K562 (cell line): Measurements from ENCODE around the gene CKMT2. TPM values are rescaled to one million over a fixed set of nuclear protein-coding genes. Genes with fewer than 3 reads are reported as not detected.

Experiments
- ATAC-seq: fragments of 200-7000 bp; cut with Tn5 transposase; 3 replicates; pipeline ENCODE4 v1.9.1; 2020; ENCODE audit warnings: moderate library complexity
- BruUV-seq: library from RNA; stranded (reverse); fragments of 400-500 nt; replicated peaks from 2 replicates; lab custom pipeline; 2021; lab: Mats Ljungman, UMichigan
- CTCF ChIA-PET: fragments of 300-600 bp; formaldehyde crosslinking; extraction: SDS; loops from one replicate; lab custom pipeline; 2021; ENCODE audit warnings: low intra/inter-chr PET ratio; lab: Yijun Ruan, JAX
- POLR2A ChIA-PET: fragments of 300-600, 350-650 bp; sonication (Branson Sonifier 250); formaldehyde crosslinking; extraction: SDS; loops from one replicate; lab custom pipeline; 2021; ENCODE audit warnings: antibody characterized with exemption, inconsistent platforms; lab: Yijun Ruan, JAX
- DNase-seq, 4 experiments: peaks; one replicate each; pipeline versions ENCODE4 v3.0.0 to v3.0.0-alpha.2; 2011 to 2018; ENCODE audit warnings: low spot score in 3 of 4, mixed read lengths in 3 of 4; ENCODE audit errors: extremely low read depth in 1 of 4
- FAIRE-seq: peaks from 2 replicates; lab custom pipeline; 2011; peaks lifted over from hg19 to GRCh38; lab: Jason Lieb, UNC
- H2AFZ ChIP-seq: 2 replicates; pipeline ENCODE4 v1.6.0; 2011; ENCODE audit warnings: low read depth, low read length, control low read depth, inconsistent platforms
- H3K27ac ChIP-seq: fragments of 200-600 bp; 3 replicates; pipeline ENCODE4 v1.8.0; 2011; ENCODE audit warnings: low read depth, mild to moderate bottlenecking, control low read depth, inconsistent platforms, low read length, moderate library complexity, mixed read lengths; ENCODE audit errors: extremely low read depth
- H3K27me3 ChIP-seq, 2 experiments: fragments of 300-600 bp in 1 of 2; 2 replicates in 1 of 2; 3 replicates in 1 of 2; pipeline versions ENCODE4 v1.6.0 to v1.8.0; 2011; ENCODE audit warnings: inconsistent platforms in 2 of 2, low read length in 2 of 2, mild to moderate bottlenecking in 1 of 2, mixed read lengths in 1 of 2, moderate library complexity in 1 of 2; ENCODE audit not compliant: control insufficient read depth in 2 of 2, insufficient read depth in 2 of 2
- H3K36me3 ChIP-seq: fragments of 300-600 bp; 3 replicates; pipeline ENCODE4 v1.8.0; 2011; ENCODE audit warnings: mild to moderate bottlenecking, low read length, inconsistent platforms; ENCODE audit not compliant: control insufficient read depth, insufficient read depth
- H3K4me1 ChIP-seq, 2 experiments: fragments of 200-600 bp in 1 of 2; replicated peaks in 1 of 2; 2 replicates in 1 of 2; 3 replicates in 1 of 2; pipeline versions ENCODE4 v1.5.1 to v1.8.0; 2011; ENCODE audit warnings: inconsistent platforms in 2 of 2, low read length in 2 of 2, mild to moderate bottlenecking in 1 of 2, mixed read lengths in 1 of 2, moderate library complexity in 1 of 2; ENCODE audit not compliant: control insufficient read depth in 2 of 2, insufficient read depth in 2 of 2
- H3K4me2 ChIP-seq: 2 replicates; pipeline ENCODE4 v1.6.1; 2011; ENCODE audit warnings: low read length, control low read depth, inconsistent platforms, mixed read lengths; ENCODE audit not compliant: insufficient read depth
- H3K4me3 ChIP-seq: fragments of 200-600 bp; sonication (generic), shearing (Covaris generic); 2 replicates; pipeline ENCODE4 v1.5.1; 2016; ENCODE audit warnings: control low read depth, inconsistent platforms
- H3K79me2 ChIP-seq: fragments of 200-600 bp; 3 replicates; pipeline ENCODE4 v1.8.0; 2011; ENCODE audit warnings: low read length, inconsistent platforms; ENCODE audit not compliant: control insufficient read depth, insufficient read depth
- H3K9ac ChIP-seq, 2 experiments: 2 replicates each; pipeline versions ENCODE4 v1.6.0 to v1.6.1; 2011; ENCODE audit warnings: low read depth in 2 of 2, low read length in 2 of 2, control low read depth in 1 of 2, inconsistent platforms in 1 of 2, mild to moderate bottlenecking in 1 of 2, mixed read lengths in 1 of 2; ENCODE audit not compliant: insufficient read depth in 1 of 2
- H3K9me1 ChIP-seq: one replicate; pipeline ENCODE4 v1.6.0; 2011; ENCODE audit warnings: inconsistent platforms, mild to moderate bottlenecking, low read length, moderate library complexity; ENCODE audit not compliant: control insufficient read depth, insufficient read depth
- H3K9me3 ChIP-seq: replicated peaks from 2 replicates; pipeline ENCODE4 v1.5.1; 2011; ENCODE audit warnings: low read depth, low read length, inconsistent platforms; ENCODE audit not compliant: control insufficient read depth, insufficient read depth
- H4K20me1 ChIP-seq: replicated peaks from 2 replicates; pipeline ENCODE4 v1.6.1; 2011; ENCODE audit warnings: low read length, inconsistent platforms, mixed read lengths; ENCODE audit not compliant: control insufficient read depth, insufficient read depth
- CBX8 ChIP-seq: fragments of 200-600 bp; sonication (generic); IDR thresholded peaks from 2 replicates; pipeline ENCODE4 v1.6.1; 2012; ENCODE audit warnings: borderline replicate concordance, mixed run types, low read depth, mild to moderate bottlenecking, moderate library complexity, mixed read lengths, low read length, control low read depth, inconsistent platforms; ENCODE audit not compliant: poor library complexity, severe bottlenecking; ENCODE audit errors: extremely low read depth
- CTCFL ChIP-seq: IDR thresholded peaks from 2 replicates; pipeline ENCODE4 v1.6.1; 2011; ENCODE audit warnings: borderline replicate concordance, low read depth, mild to moderate bottlenecking, moderate library complexity, low read length; ENCODE audit not compliant: insufficient read depth, poor library complexity, severe bottlenecking
- ETV6 ChIP-seq, 3 experiments: fragments of 150-350 bp in 1 of 3; sonication (generic) in 1 of 3; formaldehyde crosslinking in 1 of 3; IDR thresholded peaks; 2 replicates each; pipeline versions ENCODE4 v1.6.1 to v1.8.0; 2014 to 2022; ENCODE audit warnings: borderline replicate concordance in 2 of 3, low read depth in 2 of 3, antibody characterized with exemption in 1 of 3, low read length in 1 of 3, mild to moderate bottlenecking in 1 of 3, missing genetic modification reagents in 1 of 3
- MAFG ChIP-seq: fragments of 450-650 bp; conservative IDR thresholded peaks from 2 replicates; pipeline ENCODE4 v1.6.1; 2016; ENCODE audit warnings: missing genetic modification characterization, missing compliant biosample characterization
- MYNN ChIP-seq, 2 experiments: sonication (generic); formaldehyde crosslinking in 1 of 2; IDR thresholded peaks; 2 replicates each; pipeline versions ENCODE4 v1.5.0 to v1.6.1; 2016 to 2020; ENCODE audit warnings: antibody characterized with exemption in 1 of 2, missing genetic modification reagents in 1 of 2
- RHOXF2B ChIP-seq: fragments of 250-450 bp; sonication (Bioruptor Pico); conservative IDR thresholded peaks from 2 replicates; pipeline ENCODE4 v1.5.1; 2021
- ZBTB33 ChIP-seq: sonication (generic); formaldehyde crosslinking; IDR thresholded peaks from 2 replicates; pipeline ENCODE4 v1.8.1; 2023; ENCODE audit warnings: mild to moderate bottlenecking, missing genetic modification reagents
- ZNF384 ChIP-seq: IDR thresholded peaks from 2 replicates; pipeline ENCODE4 v1.6.1; 2012; ENCODE audit warnings: low read depth, low read length, improper control_type of control experiment
- ZNF444 ChIP-seq: fragments of 250-450 bp; sonication (Bioruptor Pico); IDR thresholded peaks from 2 replicates; pipeline ENCODE4 v1.4.0; 2020; ENCODE audit warnings: mild to moderate bottlenecking, moderate library complexity
- WGBS: fragments of 100-300 bp; shearing (Covaris generic); methylation state at CpG from one replicate; pipeline ENCODE4 v1.1.6; 2016; ENCODE audit warnings: low coverage, mixed read lengths; ENCODE audit not compliant: insufficient coverage; ENCODE audit errors: missing lambda C conversion rate; 5-methylcytosine and 5-hydroxymethylcytosine counted together
- in situ Hi-C: fragments of 300-500 bp; cut with MboI; formaldehyde crosslinking; loops from 4 replicates; pipeline ENCODE4 v1.15.0; 2018; ENCODE audit warnings: inconsistent platforms, mixed read lengths
- intact Hi-C: fragments of 100-400 bp; cut with micrococcal nuclease; formaldehyde crosslinking; loops from 2 replicates; pipeline ENCODE4 v1.14.2; 2022
- polyA plus RNA-seq, 8 experiments: library from polyadenylated mRNA; depleted of rRNA in 4 of 8; stranded (reverse) in 5 of 8; unstranded in 3 of 8; fragments of >200 nt; fragmentation: Nextera tagmentation in 2 of 8; fragmentation: Illumina TruSeq in 1 of 8; extraction: Ambion mirVana in 2 of 8; extraction: Trizol in 1 of 8; gene quantifications; 2 replicates each; pipeline versions ENCODE4 v1.2.1 to v1.2.3, GENCODE V29; 2011 to 2014; ENCODE audit warnings: inconsistent platforms in 1 of 8, missing spikeins in 1 of 8
- total RNA-seq, 7 experiments: library from RNA; depleted of rRNA in 6 of 7; stranded (reverse); fragments of >200 nt in 6 of 7; fragmentation: Illumina TruSeq in 2 of 7; extraction: Trizol in 2 of 7; gene quantifications; 2 replicates each; pipeline versions ENCODE4 v1.2.1 to v1.2.3, GENCODE V29; 2011 to 2021; ENCODE audit warnings: low replicate concordance in 1 of 7

CKMT2 gene
- total and polyA plus RNA-seq, 9 of the 15 experiments (the other 6 are each of a cell fraction or from before 2014, with no cell fraction given), result 0.03 TPM; not detected in 8

GRCh38 chr5:81188962-81189361, 44.2 kb upstream of the CKMT2 start:
- no peak overlapping the region for H3K4me3 ChIP-seq
- ChIA-PET POLR2A (no interaction called here), CTCF (no interaction called here)
- H4K20me1 ChIP-seq, result no peaks in the 10 kb centered on the region
- FAIRE-seq (no peak), DNase-seq (no peak), ATAC-seq (no peak)
- H3K9me3 ChIP-seq, result no peaks in the 10 kb centered on the region
- H3K9ac ChIP-seq, result no peak overlapping the region
- H3K27me3 ChIP-seq, result peaks cover 39 to 66% of the 10 kb centered on the region in 2 experiments
- no TSS peak for BruUV-seq
- intact Hi-C loops, result no loop called here
- TF ChIP-seq CBX8 (no peak), MAFG (tag) (no peak), RHOXF2B (no peak), MYNN (IDR thresholded peaks at IDR 0.05) (no peak), MYNN (CRISPR knock-in tag; IDR thresholded peaks at IDR 0.05) (no peak), ZNF444 (CRISPR knock-in tag) (no peak), CTCFL (no peak), ETV6 (IDR thresholded peaks at IDR 0.05; ENCODE audit: borderline replicate concordance in 1 of 2, low read depth in 2 of 2, low read length in 1 of 2) (no peak), ETV6 (CRISPR knock-in tag; IDR thresholded peaks at IDR 0.05; ENCODE audit: borderline replicate concordance) (no peak), ZNF384 (no peak), ZBTB33 (CRISPR knock-in tag) (no peak)
- H3K79me2 ChIP-seq, result no peaks in the 10 kb centered on the region
- H3K9me1 ChIP-seq, result no peaks in the 10 kb centered on the region
- H3K4me2 ChIP-seq, result no peak overlapping the region
- H2AFZ ChIP-seq, result no peak overlapping the region
- no peaks in the 10 kb centered on the region for H3K4me1 ChIP-seq
- WGBS, result 0% methylated on average over 6 of the region's 6 CpGs
- H3K36me3 ChIP-seq, result no peaks in the 10 kb centered on the region
- in situ Hi-C loops, result loop anchor here (25.0 kb wide), 1 partner anchor 1077 kb away; no protein-coding TSS in a partner anchor
- H3K27ac ChIP-seq, result no peak overlapping the region; the same call in 2 of the 3 replicates
